AG09319 (cell line): ENCODE results near the gene CCDC6.
"Not testable (repeated sequence)": the region's sequence is repeated elsewhere in the genome, so short reads cannot be mapped to it uniquely, and the experiment has no call there.

ENCODE experiments used
- DNase-seq: peaks from one replicate; pipeline ENCODE4 v3.0.0-alpha.2; 2010; ENCODE audit warnings: low read depth; ENCODE audit errors: extremely low read depth
- TF ChIP-seq, protein P1 (sequence below): IDR thresholded peaks from 2 replicates; pipeline ENCODE4 v1.5.1; 2011; ENCODE audit warnings: low read depth, mild to moderate bottlenecking, inconsistent platforms, low read length, moderate library complexity

Gene CCDC6

DNA sequence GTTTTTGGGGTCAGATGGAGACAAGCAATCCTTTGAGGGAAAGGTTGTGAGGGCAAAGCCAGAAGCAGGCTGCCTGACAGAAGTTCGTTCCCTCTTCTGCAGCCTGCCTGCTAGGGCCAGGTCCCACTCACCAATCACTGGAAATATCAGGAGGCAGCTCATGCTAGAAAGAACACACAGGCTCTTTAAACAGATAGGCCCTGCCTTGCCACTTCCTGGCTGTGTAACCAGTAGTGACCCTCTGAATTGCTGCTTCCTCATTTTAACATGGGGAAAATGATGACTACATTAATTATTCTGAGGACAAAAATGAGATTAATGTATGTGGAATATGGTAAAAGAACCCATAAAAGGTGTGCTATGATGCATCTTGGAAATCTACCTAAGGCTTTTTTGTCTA lies 102.6 kb downstream of the CCDC6 start:
- no peak for DNase-seq
- TF ChIP-seq, protein P1, sequence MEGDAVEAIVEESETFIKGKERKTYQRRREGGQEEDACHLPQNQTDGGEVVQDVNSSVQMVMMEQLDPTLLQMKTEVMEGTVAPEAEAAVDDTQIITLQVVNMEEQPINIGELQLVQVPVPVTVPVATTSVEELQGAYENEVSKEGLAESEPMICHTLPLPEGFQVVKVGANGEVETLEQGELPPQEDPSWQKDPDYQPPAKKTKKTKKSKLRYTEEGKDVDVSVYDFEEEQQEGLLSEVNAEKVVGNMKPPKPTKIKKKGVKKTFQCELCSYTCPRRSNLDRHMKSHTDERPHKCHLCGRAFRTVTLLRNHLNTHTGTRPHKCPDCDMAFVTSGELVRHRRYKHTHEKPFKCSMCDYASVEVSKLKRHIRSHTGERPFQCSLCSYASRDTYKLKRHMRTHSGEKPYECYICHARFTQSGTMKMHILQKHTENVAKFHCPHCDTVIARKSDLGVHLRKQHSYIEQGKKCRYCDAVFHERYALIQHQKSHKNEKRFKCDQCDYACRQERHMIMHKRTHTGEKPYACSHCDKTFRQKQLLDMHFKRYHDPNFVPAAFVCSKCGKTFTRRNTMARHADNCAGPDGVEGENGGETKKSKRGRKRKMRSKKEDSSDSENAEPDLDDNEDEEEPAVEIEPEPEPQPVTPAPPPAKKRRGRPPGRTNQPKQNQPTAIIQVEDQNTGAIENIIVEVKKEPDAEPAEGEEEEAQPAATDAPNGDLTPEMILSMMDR, result no peak

DNA sequence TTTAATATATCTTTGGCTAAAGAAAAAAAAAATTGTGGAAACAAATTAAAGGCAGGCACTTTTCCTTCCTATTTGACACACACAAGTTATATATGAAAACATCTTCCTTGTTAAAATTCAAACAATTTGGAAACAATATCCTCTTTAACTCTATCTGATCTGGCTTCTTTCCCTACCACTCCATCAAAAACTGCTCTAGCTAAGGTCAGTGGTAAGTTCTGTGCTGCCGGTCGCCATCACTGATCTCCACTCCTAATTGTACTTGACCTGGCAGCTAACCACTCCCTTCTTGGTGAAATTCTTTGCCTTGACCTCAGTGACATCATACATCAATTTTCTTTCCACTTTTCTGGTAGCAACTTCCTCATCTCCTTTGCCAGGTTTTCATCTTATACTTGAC lies 105.2 kb downstream of the CCDC6 start:
- TF ChIP-seq, protein P1, result no peak
- DNase-seq, result no peak

DNA sequence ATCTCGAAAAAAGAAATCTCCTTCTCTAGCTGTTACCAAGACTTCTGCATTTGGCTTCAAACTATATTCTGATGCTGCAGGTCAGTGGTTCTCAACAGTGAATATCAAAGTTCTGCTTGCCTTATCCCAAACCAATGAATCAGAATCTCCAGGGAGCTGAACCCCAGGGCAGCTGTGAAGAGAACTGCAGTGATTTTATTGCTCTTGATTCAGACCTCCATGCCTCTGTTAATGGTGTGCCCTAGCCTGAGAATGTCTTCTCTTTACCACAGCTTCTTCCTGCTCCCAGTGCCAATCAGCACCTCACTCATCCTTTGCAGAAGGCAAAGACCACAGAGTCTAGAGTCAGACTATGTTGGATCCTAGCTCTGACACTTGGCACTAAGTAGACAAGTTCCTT lies 106.9 kb downstream of the CCDC6 start:
- TF ChIP-seq, protein P1, result no peak
- no peak for DNase-seq

DNA sequence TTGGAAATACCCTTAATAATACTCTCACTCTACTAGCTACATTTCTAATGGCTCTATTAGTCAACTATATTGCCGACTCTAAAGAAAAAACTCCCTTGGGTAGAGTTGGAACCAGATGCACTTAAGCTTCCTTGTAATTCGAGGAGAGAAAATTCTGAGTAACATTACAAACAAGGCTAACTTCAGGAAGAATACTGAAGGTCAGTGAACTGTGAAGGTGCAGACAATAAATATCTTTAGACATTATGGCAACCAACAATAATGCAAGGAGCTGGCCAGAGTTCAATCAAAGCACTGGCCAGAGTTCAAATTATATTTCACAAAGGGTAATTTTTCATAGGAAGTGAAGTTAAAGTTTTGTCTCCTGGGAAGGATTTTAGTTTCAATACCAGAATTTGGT lies 112.4 kb downstream of the CCDC6 start:
- peak; percentile 7 for DNase-seq
- TF ChIP-seq, protein P1, result no peak

DNA sequence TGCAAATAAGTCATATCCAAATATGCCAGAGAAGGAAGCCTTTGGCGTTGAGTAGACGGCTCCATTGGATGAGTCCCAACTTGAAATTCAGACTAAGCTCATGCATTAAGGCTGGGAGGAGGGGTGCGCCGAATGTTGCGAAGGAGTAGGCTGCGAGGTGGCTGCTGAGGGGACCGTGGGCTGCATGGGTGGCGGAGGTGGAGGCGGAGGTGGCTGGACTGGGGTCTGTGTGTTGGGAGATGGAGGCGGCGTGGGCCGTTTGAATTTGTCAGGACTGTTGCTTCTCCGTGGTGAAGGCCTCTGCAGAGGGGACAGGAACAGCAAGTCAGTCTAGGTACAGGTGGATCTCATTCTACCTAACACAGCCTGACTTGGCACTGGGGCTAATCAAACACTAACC lies 113.5 kb downstream of the CCDC6 start:
- no peak for DNase-seq
- TF ChIP-seq, protein P1, result no peak

DNA sequence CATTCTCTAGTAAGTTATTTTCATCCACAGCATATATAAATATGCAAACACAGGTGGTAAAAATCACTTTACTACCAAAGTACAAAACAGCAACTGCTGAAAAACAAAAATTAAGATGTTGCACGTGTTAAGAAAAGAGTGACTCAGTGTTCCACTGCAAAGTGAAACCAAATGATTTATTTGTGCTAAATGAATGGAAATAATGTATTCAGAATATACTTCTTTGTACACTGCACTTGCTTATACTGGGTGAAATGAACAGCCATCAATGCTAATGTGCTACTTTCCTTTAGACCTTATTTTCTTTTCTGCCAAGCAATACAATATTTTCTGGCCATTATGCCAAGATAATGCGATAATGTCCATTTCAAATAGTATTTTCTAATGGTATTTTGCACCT lies 114.8 kb downstream of the CCDC6 start:
- no peak for DNase-seq
- TF ChIP-seq, protein P1, result no peak

DNA sequence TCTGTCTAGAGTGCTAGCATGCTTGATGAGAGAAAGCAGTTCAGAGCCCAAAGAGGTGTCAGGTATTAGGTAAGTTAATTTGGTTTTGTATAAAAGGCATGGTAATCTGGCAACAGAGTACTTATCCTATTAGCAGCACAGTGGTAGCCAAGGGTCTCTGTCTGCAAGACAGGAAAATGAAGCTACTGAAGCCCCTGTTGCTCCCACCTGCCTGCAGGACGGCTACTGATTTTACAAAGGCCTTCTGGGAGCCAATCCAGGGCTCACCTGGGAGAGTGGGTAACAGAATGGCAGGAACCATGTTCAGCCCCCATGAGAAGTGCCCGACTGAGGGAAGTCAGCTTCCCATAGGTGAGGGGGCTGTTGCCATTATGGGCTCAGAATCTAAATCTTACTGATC lies 116.3 kb downstream of the CCDC6 start:
- DNase-seq, result not testable (repeated sequence)

DNA sequence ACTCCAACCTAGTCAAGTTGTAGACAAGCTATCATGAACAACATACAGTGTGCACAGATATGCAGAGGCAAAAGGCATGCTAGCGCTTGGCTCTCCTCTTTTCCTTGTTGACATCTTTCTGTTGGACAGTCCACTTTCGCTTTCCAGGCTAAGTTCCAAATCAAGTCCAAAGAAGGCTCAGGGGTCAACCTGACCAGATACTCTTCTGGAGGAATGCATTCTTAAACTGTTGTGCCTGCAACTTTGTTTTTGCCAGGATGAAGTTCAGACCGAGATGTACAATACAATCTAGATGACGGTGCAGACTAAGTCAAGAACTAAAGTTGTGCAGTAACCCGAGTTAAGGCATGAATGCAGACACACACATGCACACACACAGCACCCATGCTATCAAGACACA lies 117.4 kb downstream of the CCDC6 start:
- not testable (repeated sequence) for DNase-seq

DNA sequence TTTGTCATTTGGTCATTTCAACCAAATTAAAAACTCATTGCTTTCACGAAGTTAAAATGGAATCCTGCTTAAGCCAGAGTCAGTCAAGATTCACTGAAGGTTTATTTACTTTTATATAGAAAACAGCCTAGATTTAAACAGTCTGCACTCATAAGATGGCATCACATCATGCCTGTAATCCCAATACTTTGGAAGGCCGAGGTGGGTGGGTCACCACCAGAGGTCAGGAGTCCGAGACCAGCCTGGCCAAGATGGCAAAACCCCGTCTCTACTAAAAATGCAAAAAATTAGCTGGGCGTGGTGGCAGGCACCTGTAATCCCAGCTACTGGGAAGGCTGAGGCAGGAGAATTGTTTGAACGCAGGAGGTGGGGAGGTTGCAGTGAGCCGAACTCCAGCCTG lies 119.3 kb downstream of the CCDC6 start:
- DNase-seq, result not testable (repeated sequence)

DNA sequence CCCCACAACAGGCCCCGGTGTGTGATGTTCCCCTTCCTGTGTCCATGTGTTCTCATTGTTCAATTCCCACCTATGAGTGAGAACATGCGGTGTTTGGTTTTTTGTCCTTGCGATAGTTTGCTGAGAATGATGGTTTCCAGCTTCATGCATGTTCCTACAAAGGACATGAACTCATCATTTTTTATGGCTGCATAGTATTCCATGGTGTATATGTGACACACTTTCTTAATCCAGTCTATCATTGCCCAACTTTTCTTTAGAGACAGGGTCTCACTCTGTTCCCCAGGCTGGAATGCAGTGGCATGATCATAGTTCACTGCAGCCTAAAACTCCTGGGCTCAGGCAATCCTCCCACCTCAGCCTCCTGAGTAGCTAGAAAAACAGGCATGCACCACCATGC lies 120.9 kb downstream of the CCDC6 start:
- DNase-seq, result not testable (repeated sequence)
